ENCODE data around the gene FAM25A.

FAM25A gene

GRCh38 chr10:87072449-87072848, 52.4 kb downstream of the FAM25A start:
- TF ChIP-seq FOXP2 (optimal IDR thresholded peaks at IDR 0.05; ENCODE audit: control extremely low read depth, extremely low read length, insufficient read depth) (no peak), POLR2AphosphoS5 (IDR thresholded peaks at IDR 0.05; ENCODE audit: borderline replicate concordance, low read depth, low read length) (no peak), EZH2 (IDR thresholded peaks at IDR 0.05) (no peak)
- Histone ChIP-seq H3K9ac (ENCODE audit: insufficient read length) (no peak overlapping the region), H3K36me3 (ENCODE audit: insufficient read depth, low read length) (peaks cover 5% of the 10 kb centered on the region; the same call in 1 of the 2 replicates), H3K27ac (no peak overlapping the region), H3K9me3 (ENCODE audit: low read depth, low read length) (no peaks in the 10 kb centered on the region), H3K4me3 (no peak overlapping the region)
- no peak for DNase-seq (ENCODE audit: low read depth, low spot score)

Measured in SK-N-MC (cell line).